HEK293 (cell line): ENCODE data around the gene ATP5PB.

ENCODE experiments used
- KLF9 ChIP-seq: fragments of 450-650 bp; formaldehyde crosslinking; IDR thresholded peaks from 2 replicates; pipeline ENCODE4 v1.5.1; 2016; ENCODE audit warnings: missing biosample characterization, missing genetic modification characterization, low read depth
- ZBTB20 ChIP-seq: fragments of 450-650 bp; formaldehyde crosslinking; IDR thresholded peaks from 2 replicates; pipeline ENCODE4 v1.5.1; 2016; ENCODE audit warnings: missing biosample characterization, missing genetic modification characterization
- ZNF121 ChIP-seq: fragments of 450-650 bp; formaldehyde crosslinking; IDR thresholded peaks from 2 replicates; pipeline ENCODE4 v1.5.1; 2016; ENCODE audit warnings: missing biosample characterization, missing genetic modification characterization
- ZNF341 ChIP-seq: fragments of 450-650 bp; formaldehyde crosslinking; IDR thresholded peaks from 2 replicates; pipeline ENCODE4; 2016; ENCODE audit warnings: low read depth, missing biosample characterization, missing genetic modification characterization
- ZNF366 ChIP-seq: fragments of 450-650 bp; formaldehyde crosslinking; conservative IDR thresholded peaks from 2 replicates; pipeline ENCODE4 v1.5.1; 2016; ENCODE audit warnings: missing biosample characterization, missing genetic modification characterization
- ZNF37A ChIP-seq: fragments of 450-650 bp; IDR thresholded peaks from 2 replicates; pipeline ENCODE4 v1.5.1; 2018; ENCODE audit warnings: missing biosample characterization, missing genetic modification characterization
- ZNF621 ChIP-seq: fragments of 450-650 bp; formaldehyde crosslinking; IDR thresholded peaks from 2 replicates; pipeline ENCODE4 v1.5.1; 2017; ENCODE audit warnings: missing biosample characterization, missing genetic modification characterization
- ZNF768 ChIP-seq: fragments of 450-650 bp; formaldehyde crosslinking; IDR thresholded peaks from 2 replicates; pipeline ENCODE4 v1.5.1; 2018; ENCODE audit warnings: missing biosample characterization, mild to moderate bottlenecking, missing genetic modification characterization
- TF ChIP-seq, protein P1 (sequence below): IDR thresholded peaks from 2 replicates; pipeline ENCODE4 v1.6.1; 2011; ENCODE audit warnings: mild to moderate bottlenecking, low read depth, low read length, borderline replicate concordance
- TF ChIP-seq, protein P2 (sequence below): fragments of 450-650 bp; formaldehyde crosslinking; IDR thresholded peaks from 2 replicates; pipeline ENCODE4 v1.5.1; 2016; ENCODE audit warnings: missing biosample characterization, missing genetic modification characterization, borderline replicate concordance
- TF ChIP-seq, protein P3 (sequence below): fragments of 450-650 bp; formaldehyde crosslinking; IDR thresholded peaks from 2 replicates; pipeline ENCODE4 v1.5.1; 2016; ENCODE audit warnings: missing biosample characterization, missing genetic modification characterization
- TF ChIP-seq, protein P4 (sequence below): fragments of 450-650 bp; formaldehyde crosslinking; IDR thresholded peaks from 2 replicates; pipeline ENCODE4 v1.5.1; 2016; ENCODE audit warnings: missing biosample characterization, missing genetic modification characterization
- TF ChIP-seq, protein P5 (sequence below): fragments of 450-650 bp; formaldehyde crosslinking; conservative IDR thresholded peaks from 2 replicates; pipeline ENCODE4 v1.5.1; 2016; ENCODE audit warnings: low read depth, missing biosample characterization, missing genetic modification characterization
- TF ChIP-seq, protein P6 (sequence below): fragments of 450-650 bp; formaldehyde crosslinking; IDR thresholded peaks from 2 replicates; pipeline ENCODE4 v1.5.1; 2017; ENCODE audit warnings: missing biosample characterization, missing genetic modification characterization

DNA sequence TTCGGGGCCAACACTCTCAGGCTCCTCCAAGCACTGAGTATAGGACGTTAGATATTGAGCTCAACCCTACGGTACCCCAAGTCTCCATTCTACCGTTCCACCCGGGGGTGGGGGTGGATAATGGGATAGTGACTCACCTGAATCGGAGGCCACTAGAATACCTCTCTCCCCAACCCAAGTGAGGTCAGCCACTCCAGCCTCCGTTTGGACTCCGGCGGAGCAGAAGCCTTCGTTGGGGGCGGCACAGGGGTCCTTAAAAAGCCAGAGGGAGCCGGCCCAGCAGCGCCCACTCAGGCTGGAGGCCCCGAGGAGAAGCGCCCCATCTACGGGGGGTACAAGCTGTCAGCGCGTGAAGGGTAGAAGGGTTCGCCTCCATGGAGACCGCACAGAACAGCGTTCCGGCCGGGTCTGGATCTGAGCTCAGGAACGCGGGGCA is 764 bp upstream of the ATP5PB start:
- TF ChIP-seq, protein P1, sequence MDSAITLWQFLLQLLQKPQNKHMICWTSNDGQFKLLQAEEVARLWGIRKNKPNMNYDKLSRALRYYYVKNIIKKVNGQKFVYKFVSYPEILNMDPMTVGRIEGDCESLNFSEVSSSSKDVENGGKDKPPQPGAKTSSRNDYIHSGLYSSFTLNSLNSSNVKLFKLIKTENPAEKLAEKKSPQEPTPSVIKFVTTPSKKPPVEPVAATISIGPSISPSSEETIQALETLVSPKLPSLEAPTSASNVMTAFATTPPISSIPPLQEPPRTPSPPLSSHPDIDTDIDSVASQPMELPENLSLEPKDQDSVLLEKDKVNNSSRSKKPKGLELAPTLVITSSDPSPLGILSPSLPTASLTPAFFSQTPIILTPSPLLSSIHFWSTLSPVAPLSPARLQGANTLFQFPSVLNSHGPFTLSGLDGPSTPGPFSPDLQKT: no peak
- TF ChIP-seq, protein P2, sequence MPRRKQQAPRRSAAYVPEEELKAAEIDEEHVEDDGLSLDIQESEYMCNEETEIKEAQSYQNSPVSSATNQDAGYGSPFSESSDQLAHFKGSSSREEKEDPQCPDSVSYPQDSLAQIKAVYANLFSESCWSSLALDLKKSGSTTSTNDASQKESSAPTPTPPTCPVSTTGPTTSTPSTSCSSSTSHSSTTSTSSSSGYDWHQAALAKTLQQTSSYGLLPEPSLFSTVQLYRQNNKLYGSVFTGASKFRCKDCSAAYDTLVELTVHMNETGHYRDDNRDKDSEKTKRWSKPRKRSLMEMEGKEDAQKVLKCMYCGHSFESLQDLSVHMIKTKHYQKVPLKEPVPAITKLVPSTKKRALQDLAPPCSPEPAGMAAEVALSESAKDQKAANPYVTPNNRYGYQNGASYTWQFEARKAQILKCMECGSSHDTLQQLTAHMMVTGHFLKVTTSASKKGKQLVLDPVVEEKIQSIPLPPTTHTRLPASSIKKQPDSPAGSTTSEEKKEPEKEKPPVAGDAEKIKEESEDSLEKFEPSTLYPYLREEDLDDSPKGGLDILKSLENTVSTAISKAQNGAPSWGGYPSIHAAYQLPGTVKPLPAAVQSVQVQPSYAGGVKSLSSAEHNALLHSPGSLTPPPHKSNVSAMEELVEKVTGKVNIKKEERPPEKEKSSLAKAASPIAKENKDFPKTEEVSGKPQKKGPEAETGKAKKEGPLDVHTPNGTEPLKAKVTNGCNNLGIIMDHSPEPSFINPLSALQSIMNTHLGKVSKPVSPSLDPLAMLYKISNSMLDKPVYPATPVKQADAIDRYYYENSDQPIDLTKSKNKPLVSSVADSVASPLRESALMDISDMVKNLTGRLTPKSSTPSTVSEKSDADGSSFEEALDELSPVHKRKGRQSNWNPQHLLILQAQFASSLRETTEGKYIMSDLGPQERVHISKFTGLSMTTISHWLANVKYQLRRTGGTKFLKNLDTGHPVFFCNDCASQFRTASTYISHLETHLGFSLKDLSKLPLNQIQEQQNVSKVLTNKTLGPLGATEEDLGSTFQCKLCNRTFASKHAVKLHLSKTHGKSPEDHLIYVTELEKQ (tag by site-specific recombination): no peak
- TF ChIP-seq, protein P3, sequence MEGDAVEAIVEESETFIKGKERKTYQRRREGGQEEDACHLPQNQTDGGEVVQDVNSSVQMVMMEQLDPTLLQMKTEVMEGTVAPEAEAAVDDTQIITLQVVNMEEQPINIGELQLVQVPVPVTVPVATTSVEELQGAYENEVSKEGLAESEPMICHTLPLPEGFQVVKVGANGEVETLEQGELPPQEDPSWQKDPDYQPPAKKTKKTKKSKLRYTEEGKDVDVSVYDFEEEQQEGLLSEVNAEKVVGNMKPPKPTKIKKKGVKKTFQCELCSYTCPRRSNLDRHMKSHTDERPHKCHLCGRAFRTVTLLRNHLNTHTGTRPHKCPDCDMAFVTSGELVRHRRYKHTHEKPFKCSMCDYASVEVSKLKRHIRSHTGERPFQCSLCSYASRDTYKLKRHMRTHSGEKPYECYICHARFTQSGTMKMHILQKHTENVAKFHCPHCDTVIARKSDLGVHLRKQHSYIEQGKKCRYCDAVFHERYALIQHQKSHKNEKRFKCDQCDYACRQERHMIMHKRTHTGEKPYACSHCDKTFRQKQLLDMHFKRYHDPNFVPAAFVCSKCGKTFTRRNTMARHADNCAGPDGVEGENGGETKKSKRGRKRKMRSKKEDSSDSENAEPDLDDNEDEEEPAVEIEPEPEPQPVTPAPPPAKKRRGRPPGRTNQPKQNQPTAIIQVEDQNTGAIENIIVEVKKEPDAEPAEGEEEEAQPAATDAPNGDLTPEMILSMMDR (tag by site-specific recombination): no peak
- TF ChIP-seq, protein P4, sequence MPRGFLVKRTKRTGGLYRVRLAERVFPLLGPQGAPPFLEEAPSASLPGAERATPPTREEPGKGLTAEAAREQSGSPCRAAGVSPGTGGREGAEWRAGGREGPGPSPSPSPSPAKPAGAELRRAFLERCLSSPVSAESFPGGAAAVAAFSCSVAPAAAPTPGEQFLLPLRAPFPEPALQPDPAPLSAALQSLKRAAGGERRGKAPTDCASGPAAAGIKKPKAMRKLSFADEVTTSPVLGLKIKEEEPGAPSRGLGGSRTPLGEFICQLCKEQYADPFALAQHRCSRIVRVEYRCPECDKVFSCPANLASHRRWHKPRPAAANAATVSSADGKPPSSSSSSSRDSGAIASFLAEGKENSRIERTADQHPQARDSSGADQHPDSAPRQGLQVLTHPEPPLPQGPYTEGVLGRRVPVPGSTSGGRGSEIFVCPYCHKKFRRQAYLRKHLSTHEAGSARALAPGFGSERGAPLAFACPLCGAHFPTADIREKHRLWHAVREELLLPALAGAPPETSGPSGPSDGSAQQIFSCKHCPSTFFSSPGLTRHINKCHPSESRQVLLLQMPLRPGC (tag by site-specific recombination): no peak
- TF ChIP-seq ZNF621 (no peak), ZNF768 (tag by site-specific recombination) (no peak), ZNF37A (tag by site-specific recombination) (no peak), ZNF366 (tag by site-specific recombination) (no peak), KLF9 (tag by site-specific recombination) (no peak), ZNF341 (no peak), ZBTB20 (tag by site-specific recombination) (no peak; the same call in 1 of the 2 replicates), ZNF121 (tag by site-specific recombination) (no peak)
- TF ChIP-seq, protein P5, sequence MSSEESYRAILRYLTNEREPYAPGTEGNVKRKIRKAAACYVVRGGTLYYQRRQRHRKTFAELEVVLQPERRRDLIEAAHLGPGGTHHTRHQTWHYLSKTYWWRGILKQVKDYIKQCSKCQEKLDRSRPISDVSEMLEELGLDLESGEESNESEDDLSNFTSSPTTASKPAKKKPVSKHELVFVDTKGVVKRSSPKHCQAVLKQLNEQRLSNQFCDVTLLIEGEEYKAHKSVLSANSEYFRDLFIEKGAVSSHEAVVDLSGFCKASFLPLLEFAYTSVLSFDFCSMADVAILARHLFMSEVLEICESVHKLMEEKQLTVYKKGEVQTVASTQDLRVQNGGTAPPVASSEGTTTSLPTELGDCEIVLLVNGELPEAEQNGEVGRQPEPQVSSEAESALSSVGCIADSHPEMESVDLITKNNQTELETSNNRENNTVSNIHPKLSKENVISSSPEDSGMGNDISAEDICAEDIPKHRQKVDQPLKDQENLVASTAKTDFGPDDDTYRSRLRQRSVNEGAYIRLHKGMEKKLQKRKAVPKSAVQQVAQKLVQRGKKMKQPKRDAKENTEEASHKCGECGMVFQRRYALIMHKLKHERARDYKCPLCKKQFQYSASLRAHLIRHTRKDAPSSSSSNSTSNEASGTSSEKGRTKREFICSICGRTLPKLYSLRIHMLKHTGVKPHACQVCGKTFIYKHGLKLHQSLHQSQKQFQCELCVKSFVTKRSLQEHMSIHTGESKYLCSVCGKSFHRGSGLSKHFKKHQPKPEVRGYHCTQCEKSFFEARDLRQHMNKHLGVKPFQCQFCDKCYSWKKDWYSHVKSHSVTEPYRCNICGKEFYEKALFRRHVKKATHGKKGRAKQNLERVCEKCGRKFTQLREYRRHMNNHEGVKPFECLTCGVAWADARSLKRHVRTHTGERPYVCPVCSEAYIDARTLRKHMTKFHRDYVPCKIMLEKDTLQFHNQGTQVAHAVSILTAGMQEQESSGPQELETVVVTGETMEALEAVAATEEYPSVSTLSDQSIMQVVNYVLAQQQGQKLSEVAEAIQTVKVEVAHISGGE (tag by site-specific recombination): no peak
- TF ChIP-seq, protein P6, sequence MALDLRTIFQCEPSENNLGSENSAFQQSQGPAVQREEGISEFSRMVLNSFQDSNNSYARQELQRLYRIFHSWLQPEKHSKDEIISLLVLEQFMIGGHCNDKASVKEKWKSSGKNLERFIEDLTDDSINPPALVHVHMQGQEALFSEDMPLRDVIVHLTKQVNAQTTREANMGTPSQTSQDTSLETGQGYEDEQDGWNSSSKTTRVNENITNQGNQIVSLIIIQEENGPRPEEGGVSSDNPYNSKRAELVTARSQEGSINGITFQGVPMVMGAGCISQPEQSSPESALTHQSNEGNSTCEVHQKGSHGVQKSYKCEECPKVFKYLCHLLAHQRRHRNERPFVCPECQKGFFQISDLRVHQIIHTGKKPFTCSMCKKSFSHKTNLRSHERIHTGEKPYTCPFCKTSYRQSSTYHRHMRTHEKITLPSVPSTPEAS (tag by site-specific recombination): no peak
